ENCODE data around the gene ZNF831.

The ZNF831 gene

GRCh38 chr20:59221049-59221706 is 57.6 kb downstream of the ZNF831 start:
- H3K4me1 ChIP-seq (ENCODE audit: insufficient read depth, low read length), result no peaks in the 10 kb centered on the region
- DNase-seq (no peak), ATAC-seq (ENCODE audit: insufficient read depth, low read depth) (no peak)
- TF ChIP-seq, protein P1, sequence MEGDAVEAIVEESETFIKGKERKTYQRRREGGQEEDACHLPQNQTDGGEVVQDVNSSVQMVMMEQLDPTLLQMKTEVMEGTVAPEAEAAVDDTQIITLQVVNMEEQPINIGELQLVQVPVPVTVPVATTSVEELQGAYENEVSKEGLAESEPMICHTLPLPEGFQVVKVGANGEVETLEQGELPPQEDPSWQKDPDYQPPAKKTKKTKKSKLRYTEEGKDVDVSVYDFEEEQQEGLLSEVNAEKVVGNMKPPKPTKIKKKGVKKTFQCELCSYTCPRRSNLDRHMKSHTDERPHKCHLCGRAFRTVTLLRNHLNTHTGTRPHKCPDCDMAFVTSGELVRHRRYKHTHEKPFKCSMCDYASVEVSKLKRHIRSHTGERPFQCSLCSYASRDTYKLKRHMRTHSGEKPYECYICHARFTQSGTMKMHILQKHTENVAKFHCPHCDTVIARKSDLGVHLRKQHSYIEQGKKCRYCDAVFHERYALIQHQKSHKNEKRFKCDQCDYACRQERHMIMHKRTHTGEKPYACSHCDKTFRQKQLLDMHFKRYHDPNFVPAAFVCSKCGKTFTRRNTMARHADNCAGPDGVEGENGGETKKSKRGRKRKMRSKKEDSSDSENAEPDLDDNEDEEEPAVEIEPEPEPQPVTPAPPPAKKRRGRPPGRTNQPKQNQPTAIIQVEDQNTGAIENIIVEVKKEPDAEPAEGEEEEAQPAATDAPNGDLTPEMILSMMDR (IDR thresholded peaks at IDR 0.05; ENCODE audit: borderline replicate concordance, extremely low read depth, low read length, poor library complexity, severe bottlenecking), result no peak
- no peak for TF ChIP-seq EZH2 (IDR thresholded peaks at IDR 0.05; ENCODE audit: borderline replicate concordance, low read depth, low read length, severe bottlenecking)
- no peak overlapping the region for H3K4me3 ChIP-seq (ENCODE audit: low read depth in 1 of 2, low read length in 2 of 2)
- H2AFZ ChIP-seq (ENCODE audit: low read depth, low read length), result no peak overlapping the region
- no peaks in the 10 kb centered on the region for H3K9me3 ChIP-seq (ENCODE audit: insufficient read depth, low read length, severe bottlenecking)
- no peak overlapping the region for H3K9ac ChIP-seq (ENCODE audit: low read depth, low read length)
- H4K20me1 ChIP-seq (ENCODE audit: insufficient read depth, low read length), result 0 out of 2 replicates have a peak, but pooled peaks cover 6% of the 10 kb centered on the region
- H3K4me2 ChIP-seq (ENCODE audit: insufficient read depth, low read length), result no peak overlapping the region
- peaks cover 37% of the 10 kb centered on the region for H3K27me3 ChIP-seq (ENCODE audit: insufficient read depth, low read length, poor library complexity)
- no peaks in the 10 kb centered on the region for H3K79me2 ChIP-seq (ENCODE audit: insufficient read depth, low read length)
- no peaks in the 10 kb centered on the region for H3K36me3 ChIP-seq (ENCODE audit: insufficient read depth, low read length)
- no peak overlapping the region for H3K27ac ChIP-seq (ENCODE audit: low read length)

DNA sequence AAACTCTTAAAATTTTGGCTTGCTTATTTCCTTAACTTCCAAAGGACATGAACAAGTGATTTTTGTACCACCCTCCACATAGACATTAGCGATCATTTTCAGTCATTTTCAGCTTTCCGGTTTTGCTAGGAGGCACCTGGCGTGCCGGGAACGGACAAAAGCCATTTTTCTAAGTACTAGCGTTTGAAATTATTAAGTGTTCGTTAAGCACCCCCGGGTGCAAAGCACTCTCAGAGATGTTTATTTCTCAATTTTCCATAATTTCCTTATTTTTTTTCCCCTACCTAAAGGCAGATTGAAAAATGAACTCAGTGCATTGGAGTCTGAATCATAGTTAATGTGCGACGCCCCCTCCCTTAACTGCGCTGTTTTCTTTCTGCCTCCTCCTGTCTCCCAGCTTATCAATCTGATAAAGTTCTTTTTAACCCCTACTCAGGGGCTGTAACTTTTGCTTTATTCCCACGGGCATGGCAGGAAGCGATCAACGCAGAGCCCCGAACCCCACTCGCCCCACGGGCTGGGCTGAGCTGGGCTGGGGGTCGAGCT is 58.2 kb downstream of the ZNF831 start:
- Histone ChIP-seq H3K9me3 (ENCODE audit: insufficient read depth, low read length, severe bottlenecking) (no peaks in the 10 kb centered on the region), H3K4me3 (ENCODE audit: low read depth in 1 of 2, low read length in 2 of 2) (no peak overlapping the region), H3K36me3 (ENCODE audit: insufficient read depth, low read length) (no peaks in the 10 kb centered on the region), H4K20me1 (ENCODE audit: insufficient read depth, low read length) (0 out of 2 replicates have a peak, but pooled peaks cover 6% of the 10 kb centered on the region), H3K4me2 (ENCODE audit: insufficient read depth, low read length) (no peak overlapping the region), H3K9ac (ENCODE audit: low read depth, low read length) (no peak overlapping the region), H3K4me1 (ENCODE audit: insufficient read depth, low read length) (no peaks in the 10 kb centered on the region), H2AFZ (ENCODE audit: low read depth, low read length) (no peak overlapping the region), H3K79me2 (ENCODE audit: insufficient read depth, low read length) (no peaks in the 10 kb centered on the region), H3K27me3 (ENCODE audit: insufficient read depth, low read length, poor library complexity) (peaks cover 42% of the 10 kb centered on the region), H3K27ac (ENCODE audit: low read length) (no peak overlapping the region)
- no peak for ATAC-seq (ENCODE audit: insufficient read depth, low read depth)
- TF ChIP-seq, protein P1 (IDR thresholded peaks at IDR 0.05; ENCODE audit: borderline replicate concordance, extremely low read depth, low read length, poor library complexity, severe bottlenecking), result no peak
- TF ChIP-seq EZH2 (IDR thresholded peaks at IDR 0.05; ENCODE audit: borderline replicate concordance, low read depth, low read length, severe bottlenecking), result no peak
- DNase-seq, result no peak

- DNase-seq (peak; percentile 51), ATAC-seq (ENCODE audit: insufficient read depth, low read depth) (peak; percentile 73; the same call in 2 of the 3 replicates)
- Histone ChIP-seq H3K27me3 (ENCODE audit: insufficient read depth, low read length, poor library complexity) (peaks cover 40% of the 10 kb centered on the region), H2AFZ (ENCODE audit: low read depth, low read length) (no peak overlapping the region), H3K4me3 (ENCODE audit: low read depth in 1 of 2, low read length in 2 of 2) (no peak overlapping the region), H3K79me2 (ENCODE audit: insufficient read depth, low read length) (no peaks in the 10 kb centered on the region), H3K36me3 (ENCODE audit: insufficient read depth, low read length) (no peaks in the 10 kb centered on the region), H3K4me1 (ENCODE audit: insufficient read depth, low read length) (no peaks in the 10 kb centered on the region), H3K4me2 (ENCODE audit: insufficient read depth, low read length) (no peak overlapping the region), H3K9ac (ENCODE audit: low read depth, low read length) (no peak overlapping the region), H4K20me1 (ENCODE audit: insufficient read depth, low read length) (0 out of 2 replicates have a peak, but pooled peaks cover 6% of the 10 kb centered on the region), H3K27ac (ENCODE audit: low read length) (no peak overlapping the region), H3K9me3 (ENCODE audit: insufficient read depth, low read length, severe bottlenecking) (no peaks in the 10 kb centered on the region)
- no peak for TF ChIP-seq EZH2 (IDR thresholded peaks at IDR 0.05; ENCODE audit: borderline replicate concordance, low read depth, low read length, severe bottlenecking)
- TF ChIP-seq, protein P1 (IDR thresholded peaks at IDR 0.05; ENCODE audit: borderline replicate concordance, extremely low read depth, low read length, poor library complexity, severe bottlenecking), result peak; percentile 82
Observed at GRCh38 chr20:59222253-59223181, 58.9 kb downstream of the ZNF831 start.
